HCT116 (cell line): ENCODE results near the gene ZNF570. TPM values are rescaled to one million over a fixed set of nuclear protein-coding genes. Genes with fewer than 3 reads are reported as not detected.

ENCODE experiments used
- ATAC-seq: fragments of 200-7000 bp; cut with Tn5 transposase; 2 replicates; pipeline ENCODE4 v1.9.1; 2020; ENCODE audit warnings: mild to moderate bottlenecking, moderate library complexity
- BruUV-seq: library from RNA; stranded (reverse); fragments of 400-500 nt; replicated peaks from 2 replicates; lab custom pipeline; 2021; lab: Mats Ljungman, UMichigan
- CTCF ChIA-PET: fragments of 300-600 bp; sonication (Branson Sonifier 250); formaldehyde crosslinking; loops from one replicate; lab custom pipeline; 2021; ENCODE audit warnings: antibody characterized with exemption; lab: Charles Lee
- POLR2A ChIA-PET: fragments of 300-600, 350-600 bp; sonication (Branson Sonifier 250); formaldehyde crosslinking; loops from one replicate; lab custom pipeline; 2021; ENCODE audit warnings: antibody characterized with exemption; lab: Charles Lee
- RAD21 ChIA-PET, 2 experiments: fragments of 300-600 bp; sonication (Branson Sonifier 250); formaldehyde crosslinking; loops; one replicate each; lab custom pipeline; 2023; ENCODE audit warnings: low total read pairs in 2 of 2; ENCODE audit not compliant: uncharacterized antibody in 2 of 2, unreplicated experiment in 2 of 2, low non-redundant PET in 1 of 2; lab: Charles Lee
- DNase-seq: peaks from one replicate; pipeline ENCODE4 v3.0.0-alpha.2; 2010; ENCODE audit warnings: low read depth, low spot score
- H2AFZ ChIP-seq: fragments of 200-600 bp; shearing (Covaris generic), sonication (generic); 2 replicates; pipeline ENCODE4 v1.6.1; 2017; ENCODE audit warnings: low read depth, mixed run types, mixed read lengths, antibody characterized with exemption, low read length; ENCODE audit not compliant: poor library complexity, severe bottlenecking
- H3K27ac ChIP-seq: 2 replicates; pipeline ENCODE4 v1.5.1; 2012; ENCODE audit warnings: low read depth, low read length
- H3K27me3 ChIP-seq: fragments of 200-600 bp; sonication (generic); 2 replicates; pipeline ENCODE4 v1.6.1; 2016; ENCODE audit warnings: mixed run types, low read length, mixed read lengths; ENCODE audit not compliant: insufficient read depth
- H3K36me3 ChIP-seq, 2 experiments: fragments of 200-500 bp in 1 of 2; fragments of 200-600 bp in 1 of 2; sonication (Bioruptor generic) in 1 of 2; sonication (generic) in 1 of 2; 2 replicates each; pipeline versions ENCODE4 v1.5.1 to v1.6.1; 2014 to 2016; ENCODE audit warnings: low read length in 2 of 2, inconsistent platforms in 1 of 2, mixed read lengths in 1 of 2, mixed run types in 1 of 2; ENCODE audit not compliant: insufficient read depth in 2 of 2, control insufficient read depth in 1 of 2
- H3K4me1 ChIP-seq, 2 experiments: fragments of 200-600 bp in 1 of 2; sonication (generic) in 1 of 2; 2 replicates each; pipeline versions ENCODE4 v1.5.1 to v1.6.1; 2012 to 2017; ENCODE audit warnings: low read length in 2 of 2, inconsistent platforms in 1 of 2, mild to moderate bottlenecking in 1 of 2, mixed read lengths in 1 of 2, mixed run types in 1 of 2, moderate library complexity in 1 of 2; ENCODE audit not compliant: insufficient read depth in 2 of 2, control insufficient read depth in 1 of 2
- H3K4me2 ChIP-seq: fragments of 200-600 bp; sonication (generic); 2 replicates; pipeline ENCODE4 v1.6.1; 2017; ENCODE audit warnings: mixed run types, low read length, mixed read lengths
- H3K4me3 ChIP-seq, 2 experiments: fragments of 200-600 bp in 1 of 2; sonication (generic) in 1 of 2; replicated peaks in 1 of 2; 2 replicates each; pipeline ENCODE4 v1.5.1; 2011 to 2016; ENCODE audit warnings: low read length in 2 of 2, control low read depth in 1 of 2, low read depth in 1 of 2, mild to moderate bottlenecking in 1 of 2, mixed read lengths in 1 of 2, mixed run types in 1 of 2
- H3K79me2 ChIP-seq: fragments of 200-600 bp; sonication (generic); 2 replicates; pipeline ENCODE4 v1.6.1; 2017; ENCODE audit warnings: mild to moderate bottlenecking, mixed run types, low read length, moderate library complexity, mixed read lengths; ENCODE audit not compliant: insufficient read depth
- H3K9ac ChIP-seq: fragments of 200-600 bp; sonication (generic); 2 replicates; pipeline ENCODE4 v1.6.1; 2016; ENCODE audit warnings: low read length, mixed read lengths
- H3K9me2 ChIP-seq: fragments of 200-600 bp; sonication (generic), shearing (Covaris generic); 2 replicates; pipeline ENCODE4 v1.6.1; 2017; ENCODE audit warnings: mixed run types, mild to moderate bottlenecking, moderate library complexity; ENCODE audit not compliant: insufficient read depth
- H3K9me3 ChIP-seq, 2 experiments: fragments of 200-500 bp in 1 of 2; fragments of 200-600 bp in 1 of 2; sonication (Bioruptor generic) in 1 of 2; sonication (generic) in 1 of 2; 2 replicates each; pipeline ENCODE4 v1.6.1; 2014 to 2017; ENCODE audit warnings: low read length in 2 of 2, mixed read lengths in 2 of 2, inconsistent platforms in 1 of 2, low read depth in 1 of 2, mild to moderate bottlenecking in 1 of 2, mixed run types in 1 of 2, moderate library complexity in 1 of 2; ENCODE audit not compliant: control insufficient read depth in 1 of 2, insufficient read depth in 1 of 2
- H4K20me1 ChIP-seq: fragments of 200-600 bp; sonication (generic), shearing (Covaris generic); 2 replicates; pipeline ENCODE4 v1.6.1; 2017; ENCODE audit warnings: mixed run types, mild to moderate bottlenecking, moderate library complexity; ENCODE audit not compliant: insufficient read depth
- CEBPB ChIP-seq: IDR thresholded peaks from 2 replicates; pipeline ENCODE4 v1.6.1; 2012; ENCODE audit warnings: low read depth
- EGR1 ChIP-seq: IDR thresholded peaks from 2 replicates; pipeline ENCODE4 v1.6.1; 2012; ENCODE audit warnings: low read depth
- EZH2phosphoT487 ChIP-seq: fragments of 200-600 bp; IDR thresholded peaks from 2 replicates; pipeline ENCODE4 v1.6.1; 2018; ENCODE audit warnings: antibody characterized with exemption, borderline replicate concordance
- POLR2AphosphoS5 ChIP-seq: IDR thresholded peaks from 2 replicates; pipeline ENCODE4 v1.6.1; 2011; ENCODE audit warnings: mild to moderate bottlenecking, low read depth, low read length, moderate library complexity
- RAD21 ChIP-seq: IDR thresholded peaks from 2 replicates; pipeline ENCODE4 v1.6.1; 2012; ENCODE audit warnings: low read depth, mild to moderate bottlenecking
- SIN3A ChIP-seq: IDR thresholded peaks from 2 replicates; pipeline ENCODE4 v1.6.1; 2012; ENCODE audit warnings: low read depth
- TCF7L2 ChIP-seq: IDR thresholded peaks from 2 replicates; pipeline ENCODE4 v1.7.0; 2011; ENCODE audit warnings: borderline replicate concordance, inconsistent platforms; ENCODE audit not compliant: insufficient read depth, insufficient read length; ENCODE audit errors: extremely low read depth
- YY1 ChIP-seq: IDR thresholded peaks from 2 replicates; pipeline ENCODE4 v1.6.1; 2011; ENCODE audit warnings: low read length, low read depth, moderate library complexity, mild to moderate bottlenecking; ENCODE audit not compliant: insufficient replicate concordance; ENCODE audit errors: extremely low read depth
- ZFX ChIP-seq: fragments of 450-650 bp; IDR thresholded peaks from 2 replicates; pipeline ENCODE4 v1.6.1; 2017
- ZNF274 ChIP-seq: fragments of 200-500 bp; sonication (Bioruptor generic); IDR thresholded peaks from 2 replicates; pipeline ENCODE4 v1.6.1; 2014; ENCODE audit warnings: mild to moderate bottlenecking, low read depth, low read length, inconsistent platforms
- intact Hi-C: fragments of 100-400 bp; cut with micrococcal nuclease; formaldehyde crosslinking; loops from 2 replicates; pipeline ENCODE4 v1.10.0; 2022
- total RNA-seq: library from RNA; stranded (reverse); gene quantifications from one replicate; pipeline ENCODE4 v1.2.1, GENCODE V29; 2021; ENCODE audit not compliant: unreplicated experiment
- TF ChIP-seq, protein P1 (sequence below): IDR thresholded peaks from 2 replicates; pipeline ENCODE4 v1.6.1; 2012; ENCODE audit warnings: low read depth

ZNF570 gene
- total RNA-seq, 1 experiment from 2014 or later, result not detected

DNA sequence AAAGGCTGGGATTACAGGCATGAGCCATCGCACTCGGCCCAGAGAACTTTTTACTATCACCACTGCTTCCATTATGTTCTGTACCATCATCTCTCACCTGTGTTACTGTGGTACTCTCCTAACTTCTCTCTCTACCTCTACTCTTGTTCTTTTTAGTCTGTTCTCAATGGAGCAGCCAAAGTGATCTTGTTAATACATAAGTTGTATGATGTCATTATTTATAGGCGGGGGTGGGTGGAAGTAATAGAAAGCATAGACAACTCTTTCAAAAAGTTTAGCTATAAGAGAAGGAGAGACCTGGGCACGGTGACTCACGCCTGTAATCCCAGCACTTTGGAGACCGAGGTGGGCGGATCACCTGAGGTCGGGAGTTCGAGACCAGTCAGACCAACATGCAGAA is 3.0 kb downstream of the ZNF570 start:
- no peak overlapping the region for H3K27ac ChIP-seq
- no peak overlapping the region for H2AFZ ChIP-seq
- no peak for TF ChIP-seq ZNF274
- no peak for TF ChIP-seq POLR2AphosphoS5
- no peak for TF ChIP-seq ZFX
- no peak for TF ChIP-seq SIN3A
- TF ChIP-seq TCF7L2, result no peak
- TF ChIP-seq, protein P1, sequence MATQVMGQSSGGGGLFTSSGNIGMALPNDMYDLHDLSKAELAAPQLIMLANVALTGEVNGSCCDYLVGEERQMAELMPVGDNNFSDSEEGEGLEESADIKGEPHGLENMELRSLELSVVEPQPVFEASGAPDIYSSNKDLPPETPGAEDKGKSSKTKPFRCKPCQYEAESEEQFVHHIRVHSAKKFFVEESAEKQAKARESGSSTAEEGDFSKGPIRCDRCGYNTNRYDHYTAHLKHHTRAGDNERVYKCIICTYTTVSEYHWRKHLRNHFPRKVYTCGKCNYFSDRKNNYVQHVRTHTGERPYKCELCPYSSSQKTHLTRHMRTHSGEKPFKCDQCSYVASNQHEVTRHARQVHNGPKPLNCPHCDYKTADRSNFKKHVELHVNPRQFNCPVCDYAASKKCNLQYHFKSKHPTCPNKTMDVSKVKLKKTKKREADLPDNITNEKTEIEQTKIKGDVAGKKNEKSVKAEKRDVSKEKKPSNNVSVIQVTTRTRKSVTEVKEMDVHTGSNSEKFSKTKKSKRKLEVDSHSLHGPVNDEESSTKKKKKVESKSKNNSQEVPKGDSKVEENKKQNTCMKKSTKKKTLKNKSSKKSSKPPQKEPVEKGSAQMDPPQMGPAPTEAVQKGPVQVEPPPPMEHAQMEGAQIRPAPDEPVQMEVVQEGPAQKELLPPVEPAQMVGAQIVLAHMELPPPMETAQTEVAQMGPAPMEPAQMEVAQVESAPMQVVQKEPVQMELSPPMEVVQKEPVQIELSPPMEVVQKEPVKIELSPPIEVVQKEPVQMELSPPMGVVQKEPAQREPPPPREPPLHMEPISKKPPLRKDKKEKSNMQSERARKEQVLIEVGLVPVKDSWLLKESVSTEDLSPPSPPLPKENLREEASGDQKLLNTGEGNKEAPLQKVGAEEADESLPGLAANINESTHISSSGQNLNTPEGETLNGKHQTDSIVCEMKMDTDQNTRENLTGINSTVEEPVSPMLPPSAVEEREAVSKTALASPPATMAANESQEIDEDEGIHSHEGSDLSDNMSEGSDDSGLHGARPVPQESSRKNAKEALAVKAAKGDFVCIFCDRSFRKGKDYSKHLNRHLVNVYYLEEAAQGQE, result no peak
- TF ChIP-seq EGR1, result no peak
- TF ChIP-seq RAD21, result no peak
- TF ChIP-seq EZH2phosphoT487, result no peak
- no peak for TF ChIP-seq CEBPB
- TF ChIP-seq YY1, result no peak
- ChIA-PET POLR2A (no interaction called here), CTCF (no interaction called here), RAD21 (no interaction called here)
- DNase-seq, result no peak
- H3K27me3 ChIP-seq, result no peaks in the 10 kb centered on the region
- no peaks in the 10 kb centered on the region for H3K4me1 ChIP-seq
- H3K79me2 ChIP-seq, result no peaks in the 10 kb centered on the region
- no peak overlapping the region for H3K4me2 ChIP-seq
- no peaks in the 10 kb centered on the region for H3K9me2 ChIP-seq
- peaks cover 11 to 26% of the 10 kb centered on the region in 2 experiments; a peak in 2 of 4 replicates for H3K9me3 ChIP-seq
- H3K36me3 ChIP-seq, result no peaks in the 10 kb centered on the region
- ATAC-seq, result no peak
- intact Hi-C loops, result no loop called here
- no peak overlapping the region for H3K4me3 ChIP-seq
- no peak overlapping the region for H3K9ac ChIP-seq
- no TSS peak for BruUV-seq
- no peaks in the 10 kb centered on the region for H4K20me1 ChIP-seq
